IPS-15b (cell line): ENCODE results near the gene SHANK3.

ENCODE experiments used
- H3K27me3 ChIP-seq: one replicate; pipeline ENCODE4 v1.6.1; 2013; ENCODE audit warnings: low read length; ENCODE audit not compliant: control insufficient read depth, insufficient read depth
- H3K36me3 ChIP-seq: one replicate; pipeline ENCODE4 v1.6.1; 2013; ENCODE audit warnings: low read length; ENCODE audit not compliant: control insufficient read depth, insufficient read depth
- H3K4me1 ChIP-seq: one replicate; pipeline ENCODE4 v1.6.1; 2013; ENCODE audit warnings: mild to moderate bottlenecking, low read length; ENCODE audit not compliant: control insufficient read depth, insufficient read depth
- H3K4me3 ChIP-seq: one replicate; pipeline ENCODE4 v1.5.1; 2013; ENCODE audit warnings: low read depth, low read length
- H3K9ac ChIP-seq: one replicate; pipeline ENCODE4 v1.6.1; 2013; ENCODE audit warnings: low read depth, mild to moderate bottlenecking, low read length
- H3K9me3 ChIP-seq: one replicate; pipeline ENCODE4 v1.6.1; 2013; ENCODE audit warnings: mild to moderate bottlenecking, low read length; ENCODE audit not compliant: control insufficient read depth, insufficient read depth

The SHANK3 gene

DNA sequence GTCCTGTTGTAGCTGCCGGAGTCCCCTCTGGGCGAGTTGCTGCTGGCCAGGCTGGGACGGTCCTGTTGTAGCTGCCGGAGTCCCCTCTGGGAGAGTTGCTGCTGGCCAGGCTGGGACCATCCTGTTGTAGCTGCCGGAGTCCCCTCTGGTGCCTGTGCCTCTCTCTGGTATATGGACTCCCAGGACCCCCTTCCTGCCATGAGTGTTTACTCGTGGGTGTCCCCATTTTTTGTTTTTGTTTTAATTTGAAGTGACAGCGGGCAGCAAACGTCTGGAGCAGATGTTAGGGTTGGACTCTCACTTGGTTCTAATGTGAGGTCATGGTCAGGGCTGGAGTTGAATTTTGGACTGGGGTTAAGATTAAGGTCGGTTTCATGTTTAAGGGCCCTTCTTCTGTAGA is 14.2 kb downstream of the SHANK3 start:
- Histone ChIP-seq H3K4me1 (peaks cover 2% of the 10 kb centered on the region), H3K4me3 (no peak overlapping the region), H3K27me3 (no peaks in the 10 kb centered on the region), H3K36me3 (no peaks in the 10 kb centered on the region), H3K9ac (no peak overlapping the region), H3K9me3 (no peaks in the 10 kb centered on the region)

DNA sequence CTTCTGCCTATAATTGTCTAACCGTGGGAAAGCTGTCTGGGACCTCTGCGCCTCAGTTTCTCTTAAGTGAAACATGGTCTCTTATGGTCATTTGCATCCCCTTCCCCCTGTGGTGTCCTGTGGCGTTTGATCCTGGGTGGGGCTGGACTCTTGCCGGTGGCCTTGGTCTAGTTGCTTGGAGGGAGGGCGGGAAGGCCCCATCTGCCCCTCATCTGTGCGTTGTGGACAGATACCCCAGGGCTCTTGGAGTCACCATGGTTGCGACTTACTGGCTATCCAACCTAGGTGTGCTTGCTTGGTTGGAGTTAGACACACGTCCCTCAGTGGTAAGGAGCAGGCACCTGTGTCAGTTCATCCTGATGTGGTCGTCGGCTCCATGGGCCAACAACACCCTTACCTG is 15.2 kb downstream of the SHANK3 start:
- peaks cover 2% of the 10 kb centered on the region for H3K4me1 ChIP-seq
- no peaks in the 10 kb centered on the region for H3K9me3 ChIP-seq
- no peaks in the 10 kb centered on the region for H3K36me3 ChIP-seq
- H3K27me3 ChIP-seq, result no peaks in the 10 kb centered on the region
- H3K9ac ChIP-seq, result no peak overlapping the region
- no peak overlapping the region for H3K4me3 ChIP-seq

DNA sequence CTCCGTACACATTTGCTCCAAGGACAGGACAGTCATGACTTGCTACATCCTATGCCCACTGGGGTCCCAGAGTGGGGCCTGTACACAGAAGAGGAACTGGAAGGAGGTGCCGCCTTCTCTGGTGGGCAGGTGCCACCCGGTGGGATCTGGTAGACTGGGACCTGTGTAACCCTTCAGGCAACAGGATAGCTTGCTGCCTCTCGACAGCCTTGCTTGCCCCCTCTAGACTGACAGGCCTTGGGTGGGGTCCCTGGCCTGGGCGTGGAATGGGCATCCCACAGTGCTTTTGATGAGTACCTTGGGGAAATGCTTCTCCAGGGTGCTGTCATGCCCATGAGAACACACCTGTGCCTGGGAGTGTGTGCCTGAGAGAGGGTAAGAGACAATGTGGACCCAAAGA is 15.8 kb downstream of the SHANK3 start:
- Histone ChIP-seq H3K36me3 (no peaks in the 10 kb centered on the region), H3K4me1 (peaks cover 2% of the 10 kb centered on the region), H3K27me3 (no peaks in the 10 kb centered on the region), H3K4me3 (no peak overlapping the region), H3K9ac (no peak overlapping the region), H3K9me3 (no peaks in the 10 kb centered on the region)

DNA sequence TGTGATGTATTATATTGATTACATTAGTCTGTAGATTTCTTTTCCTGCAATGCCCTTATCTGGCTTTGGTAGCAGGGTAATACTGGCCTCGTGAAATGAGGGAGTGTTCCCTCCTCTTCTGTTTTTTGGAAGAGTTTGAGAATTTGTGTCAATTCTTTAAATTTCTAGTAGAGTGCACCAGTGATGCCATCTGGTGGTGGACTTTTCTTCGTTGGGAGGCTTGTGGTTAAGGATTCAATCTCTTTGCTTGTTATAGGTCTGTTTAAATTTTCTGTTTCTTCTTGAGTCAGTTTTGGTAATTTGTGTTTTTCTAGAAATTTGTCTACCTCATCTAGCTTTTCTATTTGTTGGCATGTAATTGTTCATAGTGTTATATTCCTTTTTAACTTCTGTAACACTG is 18.9 kb downstream of the SHANK3 start:
- Histone ChIP-seq H3K4me1 (peaks cover 2% of the 10 kb centered on the region), H3K27me3 (peaks cover 2% of the 10 kb centered on the region), H3K4me3 (no peak overlapping the region), H3K9me3 (no peaks in the 10 kb centered on the region), H3K36me3 (no peaks in the 10 kb centered on the region), H3K9ac (no peak overlapping the region)

DNA sequence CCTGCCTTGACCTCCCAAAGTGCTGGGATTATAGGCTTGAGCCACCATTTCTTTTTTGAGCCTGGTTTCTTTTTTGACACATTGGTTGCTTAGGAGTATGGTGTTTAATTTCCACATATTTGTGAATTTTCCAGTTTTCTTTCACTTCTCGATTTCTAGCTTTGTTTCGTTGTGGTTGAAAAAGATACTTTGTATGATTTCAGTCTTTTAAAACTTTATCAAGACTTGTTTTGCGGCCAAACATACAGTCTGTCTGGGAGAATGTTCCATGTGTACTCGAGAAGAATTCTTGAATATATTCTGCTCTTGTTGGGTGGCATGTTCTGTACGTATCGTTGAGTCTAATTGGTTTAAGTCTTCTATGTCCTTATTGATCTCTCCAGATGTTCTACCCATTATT is 20.8 kb downstream of the SHANK3 start:
- peaks cover 8% of the 10 kb centered on the region for H3K27me3 ChIP-seq
- no peak overlapping the region for H3K9ac ChIP-seq
- H3K36me3 ChIP-seq, result no peaks in the 10 kb centered on the region
- H3K9me3 ChIP-seq, result no peaks in the 10 kb centered on the region
- peaks cover 2% of the 10 kb centered on the region for H3K4me1 ChIP-seq
- no peak overlapping the region for H3K4me3 ChIP-seq

DNA sequence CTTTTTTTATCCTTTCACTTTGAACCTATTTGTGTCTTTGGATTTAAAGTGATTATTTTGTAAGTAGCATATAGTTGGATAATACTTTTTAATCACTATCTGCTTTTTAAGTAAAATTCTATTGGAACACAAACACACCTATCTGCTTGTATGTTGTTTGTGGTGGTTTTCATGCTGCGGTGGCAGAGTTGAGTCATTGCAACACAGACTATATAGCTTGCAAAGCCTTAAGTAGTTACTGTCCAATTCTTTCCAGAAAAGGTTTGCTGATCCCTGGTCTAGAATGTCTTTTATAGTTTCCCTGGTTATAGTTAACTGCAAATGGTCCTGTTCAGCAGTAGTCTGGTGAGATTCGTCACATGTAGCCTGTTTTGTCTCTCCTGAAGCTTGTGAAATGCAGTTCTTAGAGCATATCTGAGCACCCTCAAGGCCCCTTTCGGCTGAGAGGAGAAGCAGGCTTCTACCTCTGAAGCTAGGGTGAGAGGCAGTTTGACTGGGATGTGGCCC is 21.5 kb downstream of the SHANK3 start:
- Histone ChIP-seq H3K4me1 (peaks cover 2% of the 10 kb centered on the region), H3K9me3 (no peaks in the 10 kb centered on the region), H3K9ac (no peak overlapping the region), H3K27me3 (peaks cover 15% of the 10 kb centered on the region), H3K4me3 (no peak overlapping the region), H3K36me3 (no peaks in the 10 kb centered on the region)

DNA sequence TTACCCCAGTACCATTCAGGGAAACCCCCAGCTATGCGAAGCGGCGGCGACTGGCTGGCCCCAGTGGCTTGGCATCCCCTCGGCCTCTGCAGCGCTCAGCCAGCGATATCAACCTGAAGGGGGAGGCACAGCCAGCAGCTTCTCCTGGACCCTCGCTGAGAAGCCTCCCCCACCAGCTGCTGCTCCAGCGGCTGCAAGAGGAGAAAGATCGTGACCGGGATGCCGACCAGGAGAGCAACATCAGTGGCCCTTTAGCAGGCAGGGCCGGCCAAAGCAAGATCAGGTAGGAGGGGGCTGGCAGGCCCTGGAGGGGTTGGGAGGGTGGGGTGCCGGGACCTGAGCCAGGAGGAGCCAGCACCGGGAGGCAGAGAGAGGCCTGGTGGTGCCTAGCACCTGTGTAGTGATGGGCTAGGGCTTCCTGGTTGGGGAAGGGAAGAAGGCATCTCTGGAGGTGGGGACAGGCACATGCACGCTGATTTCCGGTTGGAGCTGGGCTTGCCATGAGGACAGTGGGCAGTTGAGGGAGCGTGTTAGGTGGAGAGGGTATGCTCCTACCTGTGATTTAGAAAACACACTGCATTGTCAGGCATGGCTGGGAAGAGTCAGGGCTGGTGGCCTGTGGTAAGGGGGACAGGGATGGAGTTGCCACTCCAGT is 22.3 kb downstream of the SHANK3 start:
- H3K27me3 ChIP-seq, result peaks cover 15% of the 10 kb centered on the region

DNA sequence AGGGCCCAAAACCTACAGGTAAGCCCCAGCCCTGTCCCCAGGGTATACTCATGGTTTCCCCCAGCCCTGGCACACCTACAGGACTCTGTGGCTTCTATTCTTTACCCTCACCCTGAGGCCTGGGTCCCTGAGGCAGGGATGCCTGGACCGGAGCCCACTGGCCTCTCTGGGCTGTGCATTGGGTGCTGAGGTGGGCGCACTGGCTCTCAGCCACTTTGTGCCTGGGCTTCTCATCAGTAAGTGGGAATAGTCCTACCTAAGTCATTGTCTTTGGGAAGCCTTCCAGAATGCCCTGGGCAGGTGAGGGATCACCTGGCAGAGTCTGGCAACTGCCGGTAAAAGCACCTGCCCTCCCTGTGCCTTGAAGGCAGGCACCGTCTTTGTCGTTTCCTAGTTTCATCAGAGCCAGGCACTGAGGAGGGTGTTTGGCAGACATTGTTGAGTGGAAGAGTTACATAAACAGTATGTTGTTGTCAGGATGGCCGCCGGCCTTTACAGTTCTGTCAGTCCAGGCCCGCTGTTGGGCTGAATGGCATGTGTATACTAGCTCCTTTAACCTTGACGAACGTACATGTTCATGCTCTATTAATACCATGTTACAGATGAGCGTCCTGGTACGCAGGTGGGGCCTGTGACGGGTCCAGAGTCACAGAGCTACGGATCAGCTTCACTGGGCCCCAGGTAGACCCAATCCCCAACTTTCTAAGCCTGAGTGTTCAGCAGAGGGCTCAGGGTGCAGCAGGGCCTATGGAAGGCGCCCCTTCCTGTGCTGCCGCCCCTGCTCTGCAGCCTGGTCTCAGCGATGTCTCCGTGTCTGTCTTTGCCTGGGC is 23.0 kb downstream of the SHANK3 start:
- H3K36me3 ChIP-seq, result no peaks in the 10 kb centered on the region
- no peak overlapping the region for H3K4me3 ChIP-seq
- H3K4me1 ChIP-seq, result peaks cover 2% of the 10 kb centered on the region
- no peak overlapping the region for H3K9ac ChIP-seq
- no peaks in the 10 kb centered on the region for H3K9me3 ChIP-seq
- peaks cover 15% of the 10 kb centered on the region for H3K27me3 ChIP-seq

More for the DNA sequence above, 22.3 kb downstream of the SHANK3 start:
- H3K9ac ChIP-seq, result no peak overlapping the region
- no peaks in the 10 kb centered on the region for H3K9me3 ChIP-seq
- H3K4me1 ChIP-seq, result peaks cover 2% of the 10 kb centered on the region
- no peak overlapping the region for H3K4me3 ChIP-seq
- no peaks in the 10 kb centered on the region for H3K36me3 ChIP-seq

DNA sequence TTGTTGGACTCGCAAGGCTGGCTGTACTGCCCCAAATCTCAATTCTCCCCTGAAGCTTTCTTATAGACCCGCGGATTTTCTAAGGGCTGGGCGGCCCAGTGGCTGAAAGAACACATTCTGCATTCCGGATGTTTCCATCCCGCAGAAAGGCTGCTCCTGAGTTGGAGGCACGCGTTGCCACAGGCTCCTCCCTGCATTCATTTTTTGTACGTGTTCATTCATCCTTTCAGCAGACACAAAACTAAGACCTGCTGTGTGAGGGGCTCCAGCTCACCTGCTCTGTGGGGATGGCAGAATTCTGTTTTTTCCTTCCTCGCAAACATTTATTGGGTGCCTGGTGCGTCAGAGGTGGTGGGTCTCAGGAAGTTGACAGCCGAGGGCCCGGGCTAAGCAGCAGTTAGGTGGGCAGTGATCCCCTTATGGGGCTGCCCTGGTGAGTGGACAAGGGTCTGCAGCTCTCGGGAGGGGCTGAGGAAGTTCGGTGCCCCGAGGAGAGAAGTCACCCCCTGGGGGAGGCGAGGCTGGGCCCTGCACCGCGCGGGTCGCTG is 23.7 kb downstream of the SHANK3 start:
- Histone ChIP-seq H3K9ac (no peak overlapping the region), H3K9me3 (no peaks in the 10 kb centered on the region), H3K4me1 (peaks cover under 1% of the 10 kb centered on the region), H3K36me3 (no peaks in the 10 kb centered on the region), H3K27me3 (peaks cover 15% of the 10 kb centered on the region), H3K4me3 (peak overlapping the region; percentile 45)

DNA sequence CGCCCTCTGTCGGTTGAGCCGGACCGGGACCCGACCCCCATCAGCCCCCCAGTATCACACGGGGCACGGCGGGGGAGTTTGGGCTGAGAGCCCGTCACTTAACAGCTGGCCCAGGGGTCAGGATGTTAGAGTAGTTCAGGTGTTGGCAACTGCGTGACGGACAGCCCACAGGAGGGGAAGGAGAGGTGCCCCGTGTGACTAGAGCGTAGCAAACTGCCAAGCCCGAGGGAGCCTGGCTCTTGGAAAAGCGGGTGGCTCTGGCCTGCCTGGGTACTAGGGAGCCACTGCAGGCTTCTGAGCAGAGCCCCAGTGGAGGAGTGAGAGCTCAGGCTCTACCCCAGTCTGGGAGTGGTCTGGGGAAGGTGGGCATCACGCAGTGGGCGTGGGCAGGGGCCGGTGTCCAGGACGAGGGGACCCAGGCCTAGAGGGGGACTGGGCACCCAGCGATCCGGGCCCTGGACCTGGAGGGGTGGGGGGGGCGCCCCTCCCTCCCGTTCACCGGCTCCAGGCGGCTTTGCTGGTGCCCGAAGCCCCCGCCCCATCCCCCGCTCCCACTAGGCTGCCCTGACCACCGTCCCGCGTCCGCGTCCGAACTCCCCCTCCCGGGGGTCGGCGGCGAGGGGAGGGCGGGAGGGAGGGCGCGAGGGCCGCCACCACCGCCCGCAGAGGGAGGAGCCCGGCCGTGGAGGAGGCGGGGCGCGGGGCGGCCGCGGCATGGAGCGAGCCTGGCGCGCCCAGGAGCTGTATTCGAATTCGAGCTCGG is 24.4 kb downstream of the SHANK3 start:
- H3K9ac ChIP-seq, result no peak overlapping the region
- no peaks in the 10 kb centered on the region for H3K9me3 ChIP-seq
- no peaks in the 10 kb centered on the region for H3K36me3 ChIP-seq
- peaks cover 15% of the 10 kb centered on the region for H3K27me3 ChIP-seq
- H3K4me1 ChIP-seq, result no peaks in the 10 kb centered on the region
- H3K4me3 ChIP-seq, result peak overlapping the region; percentile 45

DNA sequence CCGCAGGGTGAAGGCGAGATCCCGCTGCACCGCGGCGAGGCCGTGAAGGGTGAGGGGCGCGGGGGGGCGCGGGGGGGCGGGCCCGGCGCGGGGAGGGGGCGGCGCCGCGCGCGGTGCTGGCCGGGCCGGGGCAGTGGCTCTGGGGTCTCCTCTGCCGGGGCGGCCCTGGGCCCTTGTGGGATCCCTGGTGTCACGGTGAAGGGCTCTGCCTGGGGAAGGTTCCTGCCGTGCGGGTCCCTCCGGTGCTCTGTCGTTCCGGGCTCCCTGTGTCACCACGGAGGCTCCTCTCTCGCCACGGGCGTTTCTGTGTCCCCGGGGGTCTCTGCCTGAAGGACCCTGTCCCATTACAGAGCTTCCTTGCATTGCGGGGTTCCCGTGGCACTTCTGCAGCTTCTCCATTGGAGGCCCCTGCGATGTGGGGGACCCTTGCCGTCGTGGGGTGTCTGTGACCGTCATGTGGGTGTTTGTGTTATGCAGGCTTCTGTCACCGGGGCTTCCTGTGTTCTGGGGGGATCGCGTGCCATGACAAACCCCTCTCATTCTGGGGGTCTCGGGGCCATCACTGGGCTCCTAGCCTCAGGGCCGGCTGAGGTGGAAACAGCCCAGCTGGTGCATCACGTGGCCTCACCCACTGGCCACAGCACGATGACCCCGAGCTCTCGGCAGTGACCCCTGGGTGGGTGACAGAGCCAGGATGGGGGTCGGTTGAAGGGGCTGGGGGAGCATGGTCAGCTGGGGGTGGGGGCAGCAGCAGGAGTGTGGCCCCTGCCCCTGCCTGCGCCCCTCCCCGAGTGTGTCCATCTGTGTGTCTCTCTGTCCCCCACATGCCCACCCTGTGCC is 25.3 kb downstream of the SHANK3 start:
- Histone ChIP-seq H3K36me3 (peaks cover 1% of the 10 kb centered on the region), H3K4me1 (no peaks in the 10 kb centered on the region), H3K9me3 (no peaks in the 10 kb centered on the region), H3K4me3 (peak overlapping the region; percentile 37), H3K27me3 (peaks cover 15% of the 10 kb centered on the region), H3K9ac (no peak overlapping the region)
